Mesenchymal stem cell (in vitro differentiated cells and primary cell): ENCODE measurements around the gene KCNC3.

Experiments
- DNase-seq: peaks from one replicate; pipeline ENCODE4 v3.0.0-alpha.2; 2013
- H2AFZ ChIP-seq: one replicate; pipeline ENCODE4 v1.6.1; 2013; ENCODE audit warnings: low read depth, mild to moderate bottlenecking, control low read depth, inconsistent platforms, low read length, moderate library complexity
- H2AK5ac ChIP-seq: 2 replicates; pipeline ENCODE4 v1.6.1; 2013; ENCODE audit warnings: low read length, moderate library complexity, mild to moderate bottlenecking, inconsistent platforms; ENCODE audit not compliant: severe bottlenecking
- H2BK120ac ChIP-seq: one replicate; pipeline ENCODE4 v1.6.1; 2013; ENCODE audit warnings: low read depth, mild to moderate bottlenecking, inconsistent platforms, low read length, moderate library complexity
- H2BK12ac ChIP-seq, 2 experiments: one replicate each; pipeline ENCODE4 v1.6.1; 2013; ENCODE audit warnings: inconsistent platforms in 2 of 2, low read length in 2 of 2, mild to moderate bottlenecking in 2 of 2, moderate library complexity in 2 of 2, control low read depth in 1 of 2
- H2BK15ac ChIP-seq: one replicate; pipeline ENCODE4 v1.6.1; 2013; ENCODE audit warnings: mild to moderate bottlenecking, low read depth, inconsistent platforms; ENCODE audit not compliant: poor library complexity, severe bottlenecking
- H2BK5ac ChIP-seq: 2 replicates; pipeline ENCODE4 v1.6.1; 2013; ENCODE audit warnings: low read depth, mild to moderate bottlenecking, low read length, control low read depth, inconsistent platforms; ENCODE audit not compliant: poor library complexity, severe bottlenecking
- H3K14ac ChIP-seq, 2 experiments: one replicate each; pipeline ENCODE4 v1.6.1; 2013; ENCODE audit warnings: inconsistent platforms in 2 of 2, low read length in 2 of 2, control low read depth in 1 of 2, mild to moderate bottlenecking in 1 of 2, moderate library complexity in 1 of 2
- H3K18ac ChIP-seq, 2 experiments: one replicate each; pipeline ENCODE4 v1.6.1; 2013; ENCODE audit warnings: inconsistent platforms in 2 of 2, low read length in 2 of 2, control low read depth in 1 of 2, low read depth in 1 of 2, mild to moderate bottlenecking in 1 of 2
- H3K23ac ChIP-seq, 2 experiments: one replicate each; pipeline ENCODE4 v1.6.1; 2013; ENCODE audit warnings: inconsistent platforms in 2 of 2, low read length in 2 of 2, mild to moderate bottlenecking in 2 of 2, moderate library complexity in 2 of 2, control low read depth in 1 of 2
- H3K27ac ChIP-seq: 2 replicates; pipeline ENCODE4 v1.5.1; 2013; ENCODE audit warnings: mild to moderate bottlenecking, moderate library complexity, low read length, control low read depth, inconsistent platforms; ENCODE audit not compliant: poor library complexity, severe bottlenecking
- H3K27me3 ChIP-seq, 2 experiments: 2 replicates each; pipeline versions ENCODE4 v1.6.1 to v1.7.0; 2013; ENCODE audit warnings: low read length in 2 of 2, mild to moderate bottlenecking in 2 of 2, moderate library complexity in 2 of 2, control low read depth in 1 of 2, inconsistent platforms in 1 of 2; ENCODE audit not compliant: control insufficient read depth in 1 of 2, insufficient read depth in 1 of 2
- H3K36me3 ChIP-seq, 2 experiments: 2 replicates each; pipeline versions ENCODE4 v1.6.1 to v1.7.0; 2013; ENCODE audit warnings: low read length in 2 of 2, control low read depth in 1 of 2, inconsistent platforms in 1 of 2, low read depth in 1 of 2, mild to moderate bottlenecking in 1 of 2; ENCODE audit not compliant: insufficient read depth in 2 of 2, control insufficient read depth in 1 of 2
- H3K4ac ChIP-seq, 2 experiments: one replicate each; pipeline ENCODE4 v1.6.1; 2013; ENCODE audit warnings: inconsistent platforms in 2 of 2, low read length in 2 of 2, mild to moderate bottlenecking in 2 of 2, moderate library complexity in 2 of 2, control low read depth in 1 of 2, low read depth in 1 of 2
- H3K4me1 ChIP-seq: 2 replicates; pipeline ENCODE4 v1.6.1; 2013; ENCODE audit warnings: low read depth, low read length, control low read depth; ENCODE audit not compliant: control insufficient read depth, insufficient read depth
- H3K4me2 ChIP-seq: 2 replicates; pipeline ENCODE4 v1.6.1; 2013; ENCODE audit warnings: low read length, mild to moderate bottlenecking, inconsistent platforms; ENCODE audit not compliant: poor library complexity, severe bottlenecking
- H3K4me3 ChIP-seq, 2 experiments: 2 replicates each; pipeline versions ENCODE4 v1.5.1 to v1.7.0; 2013; ENCODE audit warnings: low read length in 2 of 2, mild to moderate bottlenecking in 2 of 2, control low read depth in 1 of 2, low read depth in 1 of 2; ENCODE audit not compliant: insufficient read depth in 1 of 2
- H3K79me1 ChIP-seq: replicated peaks from 2 replicates; pipeline ENCODE4 v1.6.1; 2013; ENCODE audit warnings: mild to moderate bottlenecking, control low read depth, low read length, inconsistent platforms; ENCODE audit not compliant: poor library complexity, severe bottlenecking
- H3K9ac ChIP-seq: 2 replicates; pipeline ENCODE4 v1.7.0; 2013; ENCODE audit warnings: mild to moderate bottlenecking, low read length, moderate library complexity
- H3K9me3 ChIP-seq: 2 replicates; pipeline ENCODE4 v1.7.0; 2013; ENCODE audit warnings: mild to moderate bottlenecking, low read length; ENCODE audit not compliant: control insufficient read depth
- H4K8ac ChIP-seq: one replicate; pipeline ENCODE4 v1.6.1; 2013; ENCODE audit warnings: inconsistent platforms, mild to moderate bottlenecking, low read length, moderate library complexity
- H4K91ac ChIP-seq: one replicate; pipeline ENCODE4 v1.6.1; 2013; ENCODE audit warnings: mild to moderate bottlenecking, low read length, inconsistent platforms
- WGBS: methylation state at CpG from one replicate; pipeline ENCODE4 v1.1.7; 2013; ENCODE audit warnings: mixed read lengths; 5-methylcytosine and 5-hydroxymethylcytosine counted together

Gene KCNC3

GRCh38 chr19:50268501-50268900, 60.7 kb downstream of the KCNC3 start:
- Histone ChIP-seq H2AK5ac (no peak overlapping the region), H3K4me3 (no peak overlapping the region), H4K91ac (no peak overlapping the region), H3K18ac (no peak overlapping the region), H4K8ac (no peak overlapping the region), H3K79me1 (no peaks in the 10 kb centered on the region), H3K23ac (no peak overlapping the region), H3K27me3 (peaks cover 0 to 13% of the 10 kb centered on the region in 2 experiments), H3K4me1 (no peaks in the 10 kb centered on the region), H3K27ac (no peak overlapping the region), H3K9me3 (no peaks in the 10 kb centered on the region), H3K14ac (no peak overlapping the region), H2BK15ac (no peak overlapping the region), H2BK5ac (no peak overlapping the region), H2AFZ (no peak overlapping the region), H3K4me2 (no peak overlapping the region), H3K9ac (no peak overlapping the region), H3K36me3 (peaks cover 0 to 4% of the 10 kb centered on the region in 2 experiments), H2BK12ac (no peak overlapping the region), H3K4ac (no peak overlapping the region), H2BK120ac (no peak overlapping the region)
- DNase-seq = no peak
- 97% methylated on average over 4 of the region's 5 CpGs for WGBS

- Histone ChIP-seq H2BK5ac (no peak overlapping the region), H3K4me3 (no peak overlapping the region), H3K36me3 (peaks cover 0 to 4% of the 10 kb centered on the region in 2 experiments), H3K4me1 (no peaks in the 10 kb centered on the region), H4K8ac (no peak overlapping the region), H3K4me2 (no peak overlapping the region), H3K27ac (no peak overlapping the region), H3K4ac (no peak overlapping the region), H3K23ac (no peak overlapping the region), H3K14ac (no peak overlapping the region), H2BK15ac (no peak overlapping the region), H2BK120ac (no peak overlapping the region), H2AFZ (no peak overlapping the region), H3K79me1 (no peaks in the 10 kb centered on the region), H3K9ac (no peak overlapping the region), H3K9me3 (no peaks in the 10 kb centered on the region), H2BK12ac (no peak overlapping the region), H3K18ac (no peak overlapping the region), H2AK5ac (no peak overlapping the region), H3K27me3 (peaks cover 0 to 13% of the 10 kb centered on the region in 2 experiments), H4K91ac (no peak overlapping the region)
- DNase-seq = no peak
- 85% methylated on average over 11 of the region's 13 CpGs for WGBS
Observed at GRCh38 chr19:50268041-50268440, 61.1 kb downstream of the KCNC3 start.

GRCh38 chr19:50266896-50267295, 62.3 kb downstream of the KCNC3 start:
- Histone ChIP-seq H2BK120ac (no peak overlapping the region), H3K4me1 (no peaks in the 10 kb centered on the region), H3K9ac (no peak overlapping the region), H3K27me3 (peaks cover 0 to 13% of the 10 kb centered on the region in 2 experiments), H3K18ac (no peak overlapping the region), H2BK15ac (no peak overlapping the region), H3K23ac (no peak overlapping the region), H3K9me3 (no peaks in the 10 kb centered on the region), H4K8ac (no peak overlapping the region), H3K4me2 (no peak overlapping the region), H2AFZ (no peak overlapping the region), H2AK5ac (no peak overlapping the region), H2BK5ac (no peak overlapping the region), H3K36me3 (peaks cover 0 to 4% of the 10 kb centered on the region in 2 experiments), H4K91ac (no peak overlapping the region), H3K27ac (no peak overlapping the region), H3K4me3 (no peak overlapping the region), H3K4ac (no peak overlapping the region), H2BK12ac (no peak overlapping the region), H3K14ac (no peak overlapping the region), H3K79me1 (no peaks in the 10 kb centered on the region)
- no peak for DNase-seq
- WGBS = 15% methylated on average over 20 of the region's 20 CpGs

GRCh38 chr19:50266041-50266440, 63.1 kb downstream of the KCNC3 start:
- no peak overlapping the region for H4K91ac ChIP-seq
- no peak overlapping the region for H3K27ac ChIP-seq
- H3K36me3 ChIP-seq = peaks cover 0 to 4% of the 10 kb centered on the region in 2 experiments
- H2BK120ac ChIP-seq = no peak overlapping the region
- no peak overlapping the region for H3K23ac ChIP-seq
- DNase-seq = no peak
- H3K4me1 ChIP-seq = no peaks in the 10 kb centered on the region
- no peak overlapping the region for H2BK12ac ChIP-seq
- H3K9me3 ChIP-seq = no peaks in the 10 kb centered on the region
- H3K14ac ChIP-seq = no peak overlapping the region
- no peak overlapping the region for H2AFZ ChIP-seq
- H2AK5ac ChIP-seq = no peak overlapping the region
- no peak overlapping the region for H2BK15ac ChIP-seq
- H3K18ac ChIP-seq = no peak overlapping the region
- no peak overlapping the region for H3K4me3 ChIP-seq
- no peak overlapping the region for H3K4ac ChIP-seq
- H3K4me2 ChIP-seq = no peak overlapping the region
- H2BK5ac ChIP-seq = no peak overlapping the region
- no peak overlapping the region for H3K9ac ChIP-seq
- H4K8ac ChIP-seq = no peak overlapping the region
- peaks cover 0 to 6% of the 10 kb centered on the region in 2 experiments for H3K27me3 ChIP-seq
- H3K79me1 ChIP-seq = no peaks in the 10 kb centered on the region
- 87% methylated on average over 8 of the region's 8 CpGs for WGBS
